GM12878 (cell line): ENCODE results near the gene SIX3. TPM values are rescaled to one million over a fixed set of nuclear protein-coding genes. Genes with fewer than 3 reads are reported as not detected.

Experiments
- CTCF ChIP-seq, 3 experiments: IDR thresholded peaks in 2 of 3; conservative IDR thresholded peaks in 1 of 3; 2 replicates each; pipeline ENCODE4 v1.5.1; 2011; ENCODE audit warnings: low read depth in 3 of 3, low read length in 3 of 3, mild to moderate bottlenecking in 3 of 3, control low read depth in 2 of 3, moderate library complexity in 2 of 3, inconsistent platforms in 1 of 3, mixed read lengths in 1 of 3; ENCODE audit not compliant: control insufficient read depth in 2 of 3, insufficient read depth in 1 of 3; ENCODE audit errors: extremely low read depth in 1 of 3
- E2F4 ChIP-seq: IDR thresholded peaks from 2 replicates; pipeline ENCODE4 v1.6.1; 2012; ENCODE audit warnings: low read depth, low read length, improper control_type of control experiment
- EGR1 ChIP-seq, 2 experiments: IDR thresholded peaks; 1 replicate in 1 of 2; 2 replicates in 1 of 2; pipeline ENCODE4 v1.6.1; 2011 to 2012; ENCODE audit warnings: low read depth in 2 of 2, low read length in 2 of 2, borderline replicate concordance in 1 of 2, mild to moderate bottlenecking in 1 of 2, moderate library complexity in 1 of 2
- GABPA ChIP-seq: IDR thresholded peaks from 2 replicates; pipeline ENCODE4 v1.6.1; 2014; ENCODE audit warnings: antibody characterized with exemption, low read depth, mild to moderate bottlenecking, inconsistent platforms
- GATAD2B ChIP-seq: fragments of 450-650 bp; conservative IDR thresholded peaks from 2 replicates; pipeline ENCODE4 v1.6.1; 2017; ENCODE audit warnings: low read depth, mild to moderate bottlenecking, moderate library complexity
- MYC ChIP-seq: IDR thresholded peaks from 2 replicates; pipeline ENCODE4 v1.6.1; 2011; ENCODE audit warnings: mild to moderate bottlenecking, low read length, moderate library complexity, inconsistent platforms; ENCODE audit not compliant: insufficient read depth, insufficient replicate concordance, insufficient read length, severe bottlenecking
- NFYB ChIP-seq: IDR thresholded peaks from 2 replicates; pipeline ENCODE4 v1.6.1; 2011; ENCODE audit warnings: low read depth, mild to moderate bottlenecking, low read length, improper control_type of control experiment, moderate library complexity; ENCODE audit not compliant: insufficient read depth
- PAX5 ChIP-seq: IDR thresholded peaks from 2 replicates; pipeline ENCODE4 v1.6.1; 2011; ENCODE audit warnings: low read depth, low read length, borderline replicate concordance
- SMAD1 ChIP-seq: fragments of 450-650 bp; IDR thresholded peaks from 2 replicates; pipeline ENCODE4 v1.6.1; 2018; ENCODE audit warnings: mild to moderate bottlenecking, low read depth; ENCODE audit not compliant: partially characterized antibody
- SUZ12 ChIP-seq: fragments of 200-600 bp; sonication (generic); IDR thresholded peaks from one replicate; pipeline ENCODE4 v1.6.1; 2018; ENCODE audit warnings: antibody characterized with exemption, mild to moderate bottlenecking; ENCODE audit not compliant: unreplicated experiment
- ZZZ3 ChIP-seq: IDR thresholded peaks from 2 replicates; pipeline ENCODE4 v1.6.1; 2011; ENCODE audit warnings: low read depth; ENCODE audit not compliant: control insufficient read depth, insufficient read length
- polyA plus RNA-seq, 11 experiments: library from polyadenylated mRNA; depleted of rRNA in 4 of 11; unstranded in 6 of 11; stranded (reverse) in 5 of 11; fragments of >200 nt; fragmentation: Nextera tagmentation in 4 of 11; fragmentation: Illumina TruSeq in 1 of 11; extraction: Ambion mirVana in 4 of 11; extraction: Trizol in 1 of 11; gene quantifications; 1 replicate in 1 of 11; 2 replicates in 10 of 11; pipeline versions ENCODE4 v1.2.1 to v1.2.3, GENCODE V29; 2011 to 2016; ENCODE audit warnings: inconsistent platforms in 2 of 11, missing spikeins in 2 of 11, low read depth in 1 of 11
- total RNA-seq, 4 experiments: library from RNA; depleted of rRNA in 3 of 4; stranded (reverse); fragments of >200 nt in 3 of 4; fragmentation: Illumina TruSeq in 1 of 4; extraction: Trizol in 1 of 4; gene quantifications; 2 replicates each; pipeline versions ENCODE4 v1.2.1 to v1.2.3, GENCODE V29; 2013 to 2021

The SIX3 gene
- total and polyA plus RNA-seq, 10 of the 15 experiments (the other 5 are each of a cell fraction or from before 2014, with no cell fraction given): 0.05 to 0.42 (median 0.13) TPM; not detected in 4

- TF ChIP-seq EGR1 (IDR thresholded peaks at IDR 0.05; ENCODE audit: borderline replicate concordance in 1 of 2, low read depth in 2 of 2, low read length in 2 of 2) (no peak), NFYB (no peak), GABPA (no peak), GATAD2B (no peak), SMAD1 (no peak), MYC (no peak), CTCF (IDR thresholded peaks at IDR 0.05 in 2 of 3, conservative IDR thresholded peaks at IDR 0.05 in 1 of 3; ENCODE audit: control insufficient read depth in 2 of 3, extremely low read depth in 1 of 3, insufficient read depth in 1 of 3, low read depth in 3 of 3, low read length in 3 of 3) (no peak), E2F4 (no peak), PAX5 (no peak), SUZ12 (no peak), ZZZ3 (no peak)
Observed at GRCh38 chr2:44989176-44989575, 47.7 kb downstream of the SIX3 start (continued).
